Type B pancreatic cell (in vitro differentiated cells): ENCODE measurements around the gene CITED2. TPM values are rescaled to one million over a fixed set of nuclear protein-coding genes. Genes with fewer than 3 reads are reported as not detected.

Experiments used
- DNase-seq: peaks from one replicate; pipeline ENCODE4 v3.0.0; 2021; ENCODE audit warnings: mixed read lengths; ENCODE audit not compliant: unreplicated experiment; ENCODE audit errors: extremely low spot score
- H3K27ac Mint-ChIP-seq: 2 replicates; pipeline ENCODE4 v1.8.0; 2021; ENCODE audit warnings: mild to moderate bottlenecking, mixed read lengths
- H3K27me3 Mint-ChIP-seq: 2 replicates; pipeline ENCODE4 v1.8.0; 2021; ENCODE audit warnings: mixed read lengths
- H3K36me3 Mint-ChIP-seq: 2 replicates; pipeline ENCODE4 v1.8.0; 2021; ENCODE audit warnings: mixed read lengths
- H3K4me1 Mint-ChIP-seq: one replicate; pipeline ENCODE4 v1.8.0; 2021; ENCODE audit warnings: mixed read lengths; ENCODE audit not compliant: unreplicated experiment
- H3K4me3 Mint-ChIP-seq: 2 replicates; pipeline ENCODE4 v1.8.0; 2021; ENCODE audit warnings: mild to moderate bottlenecking, mixed read lengths
- H3K9me3 Mint-ChIP-seq: 2 replicates; pipeline ENCODE4 v1.8.0; 2021; ENCODE audit warnings: mixed read lengths
- CTCF ChIP-seq: fragments of 200-600 bp; sonication (generic); conservative IDR thresholded peaks from 2 replicates; pipeline ENCODE4 v1.5.0; 2021; ENCODE audit warnings: antibody characterized with exemption, mild to moderate bottlenecking
- total RNA-seq: library from RNA; stranded (reverse); gene quantifications from 2 replicates; pipeline ENCODE4 v1.2.1, GENCODE V29; 2021; ENCODE audit warnings: low replicate concordance

CITED2 gene
- total RNA-seq, 1 donor from 2014 or later: 129 TPM

DNA sequence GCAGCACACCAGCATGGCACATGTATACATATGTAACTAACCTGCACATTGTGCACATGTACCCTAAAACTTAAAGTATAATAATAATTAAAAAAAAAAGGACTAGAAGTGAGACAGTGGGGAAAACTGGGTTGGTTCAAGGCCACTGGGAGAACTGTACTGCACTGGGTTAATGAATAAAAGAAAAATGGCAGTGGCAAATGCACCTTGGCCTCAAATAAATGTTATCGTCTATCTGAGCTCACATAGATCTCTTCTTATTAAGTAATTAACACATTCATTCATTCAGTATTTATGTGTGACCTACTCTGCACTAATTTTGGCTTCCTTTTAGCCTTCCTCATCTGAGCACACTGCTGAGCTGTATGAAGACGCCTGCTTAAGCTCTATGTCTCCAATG, 17.5 kb downstream of the CITED2 start:
- no peak for TF ChIP-seq CTCF
- no peaks in the 10 kb centered on the region for H3K9me3 Mint-ChIP-seq
- H3K4me3 Mint-ChIP-seq: no peak overlapping the region
- peaks cover 5% of the 10 kb centered on the region for H3K4me1 Mint-ChIP-seq
- no peak for DNase-seq
- H3K27ac Mint-ChIP-seq: no peak overlapping the region
- H3K27me3 Mint-ChIP-seq: no peaks in the 10 kb centered on the region
- no peaks in the 10 kb centered on the region for H3K36me3 Mint-ChIP-seq

- H3K9me3 Mint-ChIP-seq: no peaks in the 10 kb centered on the region
- TF ChIP-seq CTCF: no peak
- no peaks in the 10 kb centered on the region for H3K36me3 Mint-ChIP-seq
- DNase-seq: no peak
- no peak overlapping the region for H3K27ac Mint-ChIP-seq
- no peak overlapping the region for H3K4me3 Mint-ChIP-seq
- peaks cover 5% of the 10 kb centered on the region for H3K4me1 Mint-ChIP-seq
- no peaks in the 10 kb centered on the region for H3K27me3 Mint-ChIP-seq
These were observed 18.5 kb downstream of the CITED2 start for GRCh38 chr6:139355777-139356445.

- Mint-ChIP-seq H3K9me3 (no peaks in the 10 kb centered on the region), H3K4me1 (peaks cover 5% of the 10 kb centered on the region), H3K36me3 (no peaks in the 10 kb centered on the region), H3K4me3 (no peak overlapping the region), H3K27ac (no peak overlapping the region), H3K27me3 (no peaks in the 10 kb centered on the region)
- no peak for DNase-seq
- no peak for TF ChIP-seq CTCF
These were observed 19.3 kb downstream of the CITED2 start for GRCh38 chr6:139355172-139355571.

- Mint-ChIP-seq H3K4me1 (peaks cover 5% of the 10 kb centered on the region), H3K27ac (no peak overlapping the region), H3K36me3 (no peaks in the 10 kb centered on the region), H3K9me3 (peaks cover 5% of the 10 kb centered on the region), H3K27me3 (no peaks in the 10 kb centered on the region), H3K4me3 (no peak overlapping the region)
- TF ChIP-seq CTCF: no peak
- no peak for DNase-seq
These were observed 20.3 kb downstream of the CITED2 start for GRCh38 chr6:139354189-139354588.

DNA sequence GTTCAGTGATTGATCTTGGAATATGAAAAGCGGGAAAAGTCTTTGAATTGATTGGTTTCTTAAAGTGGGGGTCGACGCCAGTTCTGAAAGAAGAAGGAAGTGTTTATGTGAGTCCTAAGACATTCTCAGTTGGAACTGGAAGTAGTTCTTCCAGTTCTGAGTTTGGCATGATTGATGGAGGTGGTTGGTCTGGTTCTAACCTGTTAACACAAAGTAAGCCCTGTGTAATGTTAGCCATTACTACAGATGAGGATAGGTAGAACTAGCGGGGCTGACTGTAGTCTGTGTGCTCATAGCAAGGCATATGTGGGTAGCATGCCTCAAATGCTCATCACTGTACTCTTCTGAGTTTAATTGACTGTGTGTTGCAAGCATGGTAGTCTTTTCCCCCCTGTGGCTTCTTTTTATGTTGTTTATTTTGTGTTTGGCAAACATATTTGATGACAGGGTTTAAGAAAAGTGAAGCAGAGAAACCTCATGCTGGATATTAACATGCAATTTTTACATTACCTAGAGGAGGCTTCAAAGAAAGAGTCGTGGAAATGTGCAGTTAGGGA, 24.9 kb downstream of the CITED2 start:
- no peak for DNase-seq
- no peaks in the 10 kb centered on the region for H3K27me3 Mint-ChIP-seq
- TF ChIP-seq CTCF: no peak
- H3K9me3 Mint-ChIP-seq: peaks cover 9% of the 10 kb centered on the region
- H3K4me3 Mint-ChIP-seq: peak overlapping the region; percentile 49
- no peaks in the 10 kb centered on the region for H3K36me3 Mint-ChIP-seq
- peaks cover 5% of the 10 kb centered on the region for H3K4me1 Mint-ChIP-seq
- peak overlapping the region; percentile 75 for H3K27ac Mint-ChIP-seq
